Upper lobe of left lung (tissue), 6 donors: ENCODE data around the gene PLOD1. TPM values are rescaled to one million over a fixed set of nuclear protein-coding genes. Genes with fewer than 3 reads are reported as not detected.
A peak's percentile ranks its signal among the peaks of the same experiment; 100 is the strongest.
"Not testable (repeated sequence)": the region's sequence is repeated elsewhere in the genome, so short reads cannot be mapped to it uniquely, and the experiment has no call there.

Source experiments
- ATAC-seq, 2 donors: fragments of 200-7000 bp; cut with Tn5 transposase; one replicate each; pipeline ENCODE4 v1.9.1; 2022; ENCODE audit warnings: mild to moderate bottlenecking in 2 of 2, moderate library complexity in 2 of 2; ENCODE audit not compliant: low FRiP score in 2 of 2
- DNase-seq, 2 donors: peaks; one replicate each; pipeline ENCODE4 v3.0.0-alpha.2; 2019 to 2020
- H3K27ac ChIP-seq, 4 donors: fragments of 200-600 bp; sonication (generic); one replicate each; pipeline ENCODE4 v1.5.1; 2016 to 2019
- H3K27me3 ChIP-seq, 4 donors: fragments of 200-600 bp; sonication (generic); one replicate each; pipeline ENCODE4 v1.5.1; 2017 to 2019
- H3K36me3 ChIP-seq, 4 donors: fragments of 200-600 bp; sonication (generic); one replicate each; pipeline ENCODE4 v1.5.1; 2016 to 2019
- H3K4me1 ChIP-seq, 4 donors: fragments of 200-600 bp; sonication (generic); one replicate each; pipeline ENCODE4 v1.5.1; 2018 to 2019
- H3K4me3 ChIP-seq, 4 donors: fragments of 200-600 bp; sonication (generic); one replicate each; pipeline ENCODE4 v1.5.1; 2017 to 2019; ENCODE audit warnings: mild to moderate bottlenecking in 2 of 4, moderate library complexity in 1 of 4
- H3K9me3 ChIP-seq, 4 donors: fragments of 200-600 bp; sonication (generic); one replicate each; pipeline ENCODE4 v1.5.1; 2018 to 2019
- EP300 ChIP-seq, 4 donors: sonication (generic); formaldehyde crosslinking; IDR thresholded peaks; one replicate each; pipeline ENCODE4 v1.5.1; 2017; ENCODE audit warnings: antibody characterized with exemption in 4 of 4, control low read depth in 2 of 4
- POLR2A ChIP-seq, 4 donors: fragments of 450-650 bp; IDR thresholded peaks; one replicate each; pipeline ENCODE4 v1.5.1; 2016 to 2017; ENCODE audit warnings: antibody characterized with exemption in 4 of 4, mild to moderate bottlenecking in 2 of 4
- POLR2AphosphoS5 ChIP-seq, 2 donors: sonication (generic); formaldehyde crosslinking; IDR thresholded peaks; one replicate each; pipeline ENCODE4 v1.5.1; 2017; ENCODE audit warnings: antibody characterized with exemption in 2 of 2
- WGBS, 2 donors: methylation state at CpG; one replicate each; pipeline ENCODE4 v1.1.5; 2017 to 2018; 5-methylcytosine and 5-hydroxymethylcytosine counted together
- total RNA-seq, 6 donors: library from RNA; depleted of rRNA in 4 of 6; stranded (reverse); fragments of >200 nt in 4 of 6; gene quantifications; one replicate each; pipeline versions ENCODE4 v1.1.0 to v1.2.1, GENCODE V29; 2016 to 2021
- TF ChIP-seq, protein P1 (sequence below), 6 experiments: fragments of 450-650 bp in 4 of 6; fragments of 200-600 bp in 2 of 6; sonication (generic) in 2 of 6; IDR thresholded peaks; one replicate each; pipeline ENCODE4 v1.5.1; 2016 to 2019; ENCODE audit warnings: antibody characterized with exemption in 6 of 6
- donor health status: DM: no; HTN: no; CAD: no; lungs with moderate emphysema.
- donor health status: DM: no; HTN: yes; CAD: no; lungs with severe emphysema.

Gene PLOD1
- total RNA-seq, 6 donors from 2014 or later: 31.4 to 99.0 (median 52.8) TPM

DNA sequence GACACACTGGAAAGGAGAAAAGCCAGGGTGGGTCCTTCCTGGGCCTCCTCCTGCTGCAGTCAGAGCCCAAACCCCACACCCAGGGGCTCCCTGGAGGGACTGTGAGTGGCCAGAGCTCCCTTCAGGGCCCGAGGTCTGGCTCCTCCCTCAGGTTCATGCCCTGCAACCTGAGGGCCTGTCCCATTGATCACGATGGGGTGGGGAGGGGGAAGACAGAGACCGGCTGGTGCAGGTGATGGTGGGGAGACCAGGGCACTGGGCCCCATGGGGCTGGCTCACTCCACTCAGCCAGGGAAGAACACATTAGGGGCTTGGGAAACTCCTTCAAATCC lies 45.7 kb upstream of the PLOD1 start:
- TF ChIP-seq POLR2AphosphoS5 (IDR thresholded peaks at IDR 0.05) (no peak), POLR2A (IDR thresholded peaks at IDR 0.05) (no peak), EP300 (IDR thresholded peaks at IDR 0.05) (no peak)
- TF ChIP-seq, protein P1, sequence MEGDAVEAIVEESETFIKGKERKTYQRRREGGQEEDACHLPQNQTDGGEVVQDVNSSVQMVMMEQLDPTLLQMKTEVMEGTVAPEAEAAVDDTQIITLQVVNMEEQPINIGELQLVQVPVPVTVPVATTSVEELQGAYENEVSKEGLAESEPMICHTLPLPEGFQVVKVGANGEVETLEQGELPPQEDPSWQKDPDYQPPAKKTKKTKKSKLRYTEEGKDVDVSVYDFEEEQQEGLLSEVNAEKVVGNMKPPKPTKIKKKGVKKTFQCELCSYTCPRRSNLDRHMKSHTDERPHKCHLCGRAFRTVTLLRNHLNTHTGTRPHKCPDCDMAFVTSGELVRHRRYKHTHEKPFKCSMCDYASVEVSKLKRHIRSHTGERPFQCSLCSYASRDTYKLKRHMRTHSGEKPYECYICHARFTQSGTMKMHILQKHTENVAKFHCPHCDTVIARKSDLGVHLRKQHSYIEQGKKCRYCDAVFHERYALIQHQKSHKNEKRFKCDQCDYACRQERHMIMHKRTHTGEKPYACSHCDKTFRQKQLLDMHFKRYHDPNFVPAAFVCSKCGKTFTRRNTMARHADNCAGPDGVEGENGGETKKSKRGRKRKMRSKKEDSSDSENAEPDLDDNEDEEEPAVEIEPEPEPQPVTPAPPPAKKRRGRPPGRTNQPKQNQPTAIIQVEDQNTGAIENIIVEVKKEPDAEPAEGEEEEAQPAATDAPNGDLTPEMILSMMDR (IDR thresholded peaks at IDR 0.05): no peak
- no peaks in the 10 kb centered on the region for H3K36me3 ChIP-seq
- no peak overlapping the region for H3K4me3 ChIP-seq
- no peaks in the 10 kb centered on the region for H3K4me1 ChIP-seq
- no peaks in the 10 kb centered on the region for H3K27me3 ChIP-seq
- no peak for ATAC-seq
- no peak overlapping the region for H3K27ac ChIP-seq
- 43% methylated on average over 3 of the region's 3 CpGs; no CpG with 5 or more reads in 1 of the 2 donors for WGBS, 2 donors
- H3K9me3 ChIP-seq: no peaks in the 10 kb centered on the region
- no peak for DNase-seq

DNA sequence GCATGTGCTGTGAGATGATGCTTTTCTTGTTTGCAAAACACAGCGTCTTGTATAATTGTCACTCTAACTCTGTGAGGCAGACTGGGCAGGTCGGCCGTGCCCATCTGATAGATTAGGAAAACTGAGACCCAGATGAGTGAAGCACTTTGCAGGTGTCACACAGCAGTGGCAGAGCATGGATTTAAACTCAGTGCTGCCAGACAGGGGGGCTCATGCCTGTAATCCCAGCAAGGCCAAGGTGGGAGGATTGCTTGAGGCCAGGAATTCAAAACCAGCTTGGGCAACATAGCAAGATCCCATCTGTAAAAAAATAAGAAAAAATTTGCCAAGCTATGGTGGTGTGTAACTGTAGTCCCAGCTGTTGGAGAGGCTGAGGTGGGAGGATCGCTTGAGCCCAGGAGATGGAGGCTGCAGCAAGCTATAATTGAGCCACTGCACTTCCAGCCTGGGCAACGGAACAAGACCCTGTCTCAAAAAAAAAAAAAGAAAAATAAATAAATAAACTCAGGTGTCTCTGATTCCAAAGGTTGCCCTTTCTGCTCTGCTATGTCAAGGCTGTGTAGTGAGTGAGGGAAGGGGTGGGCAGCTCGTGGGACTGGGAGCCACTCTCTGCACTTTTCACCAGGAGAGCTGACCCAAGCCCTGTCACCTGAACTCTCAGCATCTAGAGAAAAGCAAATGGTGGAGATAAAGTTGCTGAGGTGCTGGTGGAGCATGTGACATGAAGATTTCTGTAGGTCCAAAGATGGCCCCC lies 42.9 kb upstream of the PLOD1 start:
- DNase-seq (no peak), ATAC-seq (no peak)
- Histone ChIP-seq H3K36me3 (no peaks in the 10 kb centered on the region), H3K9me3 (no peaks in the 10 kb centered on the region), H3K4me3 (no peak overlapping the region), H3K4me1 (no peaks in the 10 kb centered on the region), H3K27me3 (no peaks in the 10 kb centered on the region), H3K27ac (no peak overlapping the region)
- 72 to 82% methylated on average over 6 of the region's 6 CpGs for WGBS, 2 donors
- TF ChIP-seq POLR2A (IDR thresholded peaks at IDR 0.05) (no peak), POLR2AphosphoS5 (IDR thresholded peaks at IDR 0.05) (no peak), EP300 (IDR thresholded peaks at IDR 0.05) (no peak)
- TF ChIP-seq, protein P1 (IDR thresholded peaks at IDR 0.05): no peak

DNA sequence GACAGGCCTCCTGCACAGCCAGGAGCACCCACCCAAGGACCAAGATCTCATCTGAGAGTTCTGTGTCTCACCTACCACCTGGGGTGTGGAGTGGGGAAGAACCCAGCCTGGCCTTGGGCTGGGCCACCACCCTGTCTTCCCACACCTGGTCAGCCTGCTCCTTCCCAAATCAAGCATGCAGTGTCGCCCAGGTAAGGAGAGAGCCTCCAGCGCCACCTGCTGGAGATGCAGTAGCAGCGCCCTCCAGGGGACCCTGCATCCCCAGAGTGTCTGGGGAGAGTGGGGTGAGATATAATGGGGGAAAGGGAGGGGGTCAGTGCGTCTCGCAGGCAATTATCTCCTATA lies 40.6 kb upstream of the PLOD1 start:
- DNase-seq: peak in 1 of 2 donors; percentile 70
- TF ChIP-seq POLR2AphosphoS5 (IDR thresholded peaks at IDR 0.05): no peak
- TF ChIP-seq, protein P1 (IDR thresholded peaks at IDR 0.05): peak; percentile 76 to 92 (median 87)
- peak; percentile 85 to 89 for ATAC-seq
- Histone ChIP-seq H3K4me1 (peaks cover 0 to 8% (median 0%) of the 10 kb centered on the region in 4 donors), H3K4me3 (no peak overlapping the region), H3K27ac (no peak overlapping the region), H3K36me3 (no peaks in the 10 kb centered on the region), H3K9me3 (no peaks in the 10 kb centered on the region), H3K27me3 (peaks cover 0 to 10% (median 5%) of the 10 kb centered on the region in 4 donors)
- 0% methylated on average over 5 of the region's 5 CpGs; no CpG with 5 or more reads in 1 of the 2 donors for WGBS, 2 donors

DNA sequence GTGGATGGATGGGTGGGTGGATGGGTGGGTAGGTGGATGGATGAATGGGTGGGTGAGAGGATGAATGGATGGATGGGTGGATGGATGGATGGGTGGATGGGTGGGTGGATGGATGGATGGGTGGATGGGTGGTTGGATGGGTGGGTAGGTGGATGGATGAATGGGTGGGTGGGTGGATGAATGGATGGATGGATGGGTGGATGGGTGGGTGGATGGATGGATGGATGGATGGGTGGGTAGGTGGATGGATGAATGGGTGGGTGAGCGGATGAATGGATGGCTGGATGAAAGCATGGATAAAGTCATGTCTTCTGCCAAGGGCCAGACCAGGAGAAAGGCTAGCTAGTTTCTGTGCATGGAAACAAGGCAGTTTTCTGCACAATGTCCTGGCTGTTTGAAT lies 40.0 kb upstream of the PLOD1 start:
- not testable (repeated sequence) for DNase-seq, ATAC-seq, H3K4me3 ChIP-seq, H3K36me3 ChIP-seq, H3K4me1 ChIP-seq, H3K9me3 ChIP-seq, H3K27ac ChIP-seq
- H3K27me3 ChIP-seq: peaks cover 0 to 16% (median 8%) of the 10 kb centered on the region in 4 donors
- WGBS, 2 donors: 61 to 78% methylated on average over 1 of the region's 1 CpG

DNA sequence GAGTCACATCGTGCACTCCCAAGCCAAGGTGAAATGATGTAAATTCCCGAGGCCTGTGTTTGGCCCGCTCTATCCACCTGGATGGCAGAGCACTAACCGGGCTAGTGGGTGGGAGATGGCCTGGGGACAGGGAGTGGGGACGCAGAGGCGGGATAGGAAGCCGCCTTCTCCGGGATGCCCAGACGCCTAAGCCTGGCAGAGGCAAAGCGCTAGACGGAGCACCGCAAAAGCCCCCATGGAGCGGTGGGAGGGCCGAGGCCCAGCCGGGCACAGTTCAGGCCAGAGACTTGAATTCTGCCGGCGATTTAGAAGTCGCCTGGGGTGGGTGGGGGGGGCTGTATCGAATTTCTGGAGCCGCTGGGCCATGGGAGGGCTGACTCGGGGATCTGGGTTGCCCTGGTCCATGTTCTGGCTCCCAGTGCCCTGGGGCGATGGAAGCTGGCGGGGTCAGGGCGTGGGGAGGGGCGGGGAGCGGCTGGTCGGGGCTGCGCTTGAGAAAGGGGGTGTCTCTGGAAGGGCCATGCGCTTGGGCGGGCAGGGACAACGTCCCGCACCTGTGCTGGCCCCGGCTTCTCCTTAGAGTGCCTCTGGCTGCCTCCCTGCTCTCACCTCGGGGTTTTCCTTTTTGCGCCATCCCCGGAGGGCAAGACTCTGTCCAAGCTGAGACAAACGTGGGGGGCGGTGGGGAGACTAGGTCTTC lies 36.3 kb upstream of the PLOD1 start:
- ATAC-seq (peak in 1 of 2 donors; percentile 19), DNase-seq (peak in 1 of 2 donors; percentile 63)
- no peak overlapping the region for H3K27ac ChIP-seq
- WGBS, 2 donors: 25 to 26% methylated on average over 17 to 31 of the region's 38 CpGs
- no peaks in the 10 kb centered on the region for H3K36me3 ChIP-seq
- H3K9me3 ChIP-seq: no peaks in the 10 kb centered on the region
- H3K4me3 ChIP-seq: no peak overlapping the region
- peaks cover 0 to 9% (median 0%) of the 10 kb centered on the region in 4 donors for H3K4me1 ChIP-seq
- peaks cover 0 to 17% (median 8%) of the 10 kb centered on the region in 4 donors for H3K27me3 ChIP-seq
- TF ChIP-seq POLR2AphosphoS5 (IDR thresholded peaks at IDR 0.05): no peak
- TF ChIP-seq EP300 (IDR thresholded peaks at IDR 0.05): no peak
- TF ChIP-seq, protein P1 (IDR thresholded peaks at IDR 0.05): no peak
- TF ChIP-seq POLR2A (IDR thresholded peaks at IDR 0.05): no peak
